GM21717 (cell line): Measurements from ENCODE around the gene EMC8.
"Not testable (repeated sequence)": the region's sequence is repeated elsewhere in the genome, so short reads cannot be mapped to it uniquely, and the experiment has no call there.

Experiments used
- ATAC-seq: cut with Tn5 transposase; IDR thresholded peaks from one replicate; pipeline ENCODE4 v1.9.1; 2021; ENCODE audit warnings: mild to moderate bottlenecking, moderate library complexity; ENCODE audit not compliant: unreplicated experiment

EMC8 gene

GRCh38 chr16:85835227-85835751, 35.9 kb upstream of the EMC8 start:
- no peak for ATAC-seq

GRCh38 chr16:85834741-85835140, 35.4 kb upstream of the EMC8 start:
- ATAC-seq = no peak

- ATAC-seq = no peak
These were observed 34.0 kb upstream of the EMC8 start for GRCh38 chr16:85833219-85833920.

GRCh38 chr16:85832570-85833218, 33.4 kb upstream of the EMC8 start:
- ATAC-seq = no peak

- ATAC-seq = no peak
These were observed 31.5 kb upstream of the EMC8 start for GRCh38 chr16:85830821-85831220.

GRCh38 chr16:85829751-85830445, 30.6 kb upstream of the EMC8 start:
- ATAC-seq = no peak

GRCh38 chr16:85829171-85829719, 29.9 kb upstream of the EMC8 start:
- ATAC-seq = no peak

GRCh38 chr16:85828166-85828565, 28.8 kb upstream of the EMC8 start:
- ATAC-seq = no peak

GRCh38 chr16:85826686-85827247, 27.4 kb upstream of the EMC8 start:
- no peak for ATAC-seq

- no peak for ATAC-seq
These were observed 26.0 kb upstream of the EMC8 start for GRCh38 chr16:85825326-85825725.

GRCh38 chr16:85824161-85825135, 25.1 kb upstream of the EMC8 start:
- ATAC-seq = no peak

GRCh38 chr16:85823328-85823920, 24.1 kb upstream of the EMC8 start:
- no peak for ATAC-seq

GRCh38 chr16:85822145-85822544, 22.8 kb upstream of the EMC8 start:
- no peak for ATAC-seq

- no peak for ATAC-seq
These were observed 22.2 kb upstream of the EMC8 start for GRCh38 chr16:85821390-85822135.

GRCh38 chr16:85820604-85821372, 21.4 kb upstream of the EMC8 start:
- ATAC-seq = no peak

GRCh38 chr16:85819771-85820170, 20.4 kb upstream of the EMC8 start:
- ATAC-seq = no peak

GRCh38 chr16:85819245-85819644, 19.9 kb upstream of the EMC8 start:
- ATAC-seq = no peak

GRCh38 chr16:85817195-85817594, 17.9 kb upstream of the EMC8 start:
- ATAC-seq = not testable (repeated sequence)
